ENCODE measurements around the gene NCAPH2. TPM values are rescaled to one million over a fixed set of nuclear protein-coding genes. Genes with fewer than 3 reads are reported as not detected.

The NCAPH2 gene
- total and polyA plus RNA-seq, 4 experiments from 2014 or later = 36.4 to 81.8 (median 59.0) TPM

DNA sequence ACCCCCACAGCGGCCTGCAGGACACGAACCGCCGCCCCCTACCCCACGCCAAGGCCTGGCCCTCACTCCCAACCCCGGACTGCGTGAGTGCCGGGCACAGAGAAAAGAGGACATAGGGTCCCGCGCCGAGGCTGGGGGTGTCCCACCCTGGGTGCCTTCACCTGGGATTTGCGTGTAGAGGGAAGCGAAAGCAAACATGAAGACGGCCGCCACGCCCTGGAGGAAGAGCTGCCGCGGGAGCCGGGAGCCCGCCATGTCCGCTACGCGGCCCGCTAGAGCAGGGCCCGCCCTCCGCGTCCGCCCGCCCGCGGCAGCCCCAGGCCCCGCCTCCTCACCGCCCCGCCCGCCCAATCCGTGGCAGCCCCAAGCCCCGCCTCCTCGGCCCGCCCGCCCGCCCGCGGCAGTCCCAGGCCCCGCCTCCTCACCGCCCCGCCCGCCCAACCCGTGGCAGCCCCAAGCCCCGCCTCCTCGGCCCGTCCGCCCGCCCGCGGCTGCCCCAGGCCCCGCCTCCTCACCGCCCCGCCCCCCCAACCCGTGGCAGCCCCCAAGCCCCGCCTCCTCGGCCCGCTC, 518 bp upstream of the NCAPH2 start, which contains the start of gene LMF2:
Gene LMF2 (minus strand): TSS at position 282 of the 570 bp plus-strand sequence. CDS start 27 bp downstream, at position 255.
- peak within 1 kb of the TSS; percentile 92 to 98 (median 94) for H3K4me3 Mint-ChIP-seq
- peak within 1 kb of the TSS; percentile 84 to 98 for H3K4me3 ChIP-seq (ENCODE audit: low read length in 2 of 2)
- intact Hi-C loops (cut with micrococcal nuclease) = loop anchor here (1.0 to 5.0 kb wide), 3 partner anchors 32 to 165 kb away; partner anchors contain the start of genes KLHDC7B, PPP6R2 and SBF1

GRCh38 chr22:50508897-50509296, 873 bp downstream of the NCAPH2 start:
- H3K4me3 ChIP-seq (ENCODE audit: low read length in 2 of 2) = peak overlapping the region in 1 of 2 donors; percentile 81
- H3K27me3 Mint-ChIP-seq = no peaks in the 10 kb centered on the region
- H3K27ac ChIP-seq (ENCODE audit: low read depth, low read length) = peak overlapping the region; percentile 72
- peaks cover 28% of the 10 kb centered on the region for H3K4me1 ChIP-seq (ENCODE audit: insufficient read depth, low read length)
- no peak for DNase-seq
- H3K4me3 Mint-ChIP-seq = peak overlapping the region; percentile 87 to 96 (median 94)
- H3K4me1 Mint-ChIP-seq = peaks cover 10 to 26% (median 19%) of the 10 kb centered on the region in 4 donors
- H3K27ac Mint-ChIP-seq = peak overlapping the region; percentile 90 to 99 (median 96)
- intact Hi-C loops (cut with micrococcal nuclease) = loop anchor here (1.0 to 5.0 kb wide), 6 partner anchors 16 to 120 kb away; partner anchors contain the start of genes ARSA, CHKB, KLHDC7B and SCO2
- peaks cover 16% of the 10 kb centered on the region for H3K36me3 ChIP-seq (ENCODE audit: insufficient read depth, low read length)
- no peaks in the 10 kb centered on the region for H3K27me3 ChIP-seq (ENCODE audit: insufficient read depth, low read length)
- ChIA-PET CTCF (ENCODE audit: partially characterized antibody) (interaction anchor here (0.7 to 6.8 kb wide), 4 partner anchors 11 to 167 kb away, joined by 3 to 76 read pairs (median 8); partner anchors contain the start of gene SCO2), POLR2A (ENCODE audit: partially characterized antibody) (interaction anchor here (1.0 to 7.6 kb wide), 17 partner anchors 9 to 546 kb away, joined by 3 to 242 read pairs (median 10); partner anchors contain the start of genes CHKB, KLHDC7B, SBF1 and SCO2)
- no peaks in the 10 kb centered on the region for H3K9me3 Mint-ChIP-seq
- H3K36me3 Mint-ChIP-seq = peaks cover 0 to 21% of the 10 kb centered on the region in 2 donors
- no peaks in the 10 kb centered on the region for H3K9me3 ChIP-seq (ENCODE audit: control insufficient read depth in 1 of 2, low read length in 2 of 2)

More for the DNA sequence above, 518 bp upstream of the NCAPH2 start, which contains the start of gene LMF2:
- peaks cover 28% of the 10 kb centered on the region for H3K4me1 ChIP-seq (ENCODE audit: insufficient read depth, low read length)
- CTCF ChIA-PET (ENCODE audit: partially characterized antibody) = interaction anchor here (0.7 to 6.8 kb wide), 8 partner anchors 10 to 235 kb away, joined by 3 to 76 read pairs (median 4); partner anchors contain the start of genes SCO2 and SYCE3
- H3K9me3 ChIP-seq (ENCODE audit: control insufficient read depth in 1 of 2, low read length in 2 of 2) = no peaks in the 10 kb centered on the region
- H3K36me3 Mint-ChIP-seq = peaks cover 0 to 21% of the 10 kb centered on the region in 2 donors
- H3K27me3 ChIP-seq (ENCODE audit: insufficient read depth, low read length) = no peaks in the 10 kb centered on the region
- H3K27ac ChIP-seq (ENCODE audit: low read depth, low read length) = peak within 1 kb of the TSS; percentile 98
- H3K27ac Mint-ChIP-seq = peak within 1 kb of the TSS; percentile 90 to 99 (median 98)
- H3K4me1 Mint-ChIP-seq = peaks cover 10 to 26% (median 19%) of the 10 kb centered on the region in 4 donors
- no peaks in the 10 kb centered on the region for H3K9me3 Mint-ChIP-seq
- POLR2A ChIA-PET (ENCODE audit: partially characterized antibody) = interaction anchor here (0.6 to 7.6 kb wide), 26 partner anchors 9 to 317 kb away, joined by 3 to 242 read pairs (median 5); partner anchors contain the start of genes ADM2, ARSA, CHKB and HDAC10
- DNase-seq = peak; percentile 86 to 93 (median 91)
- peaks cover 21% of the 10 kb centered on the region for H3K36me3 ChIP-seq (ENCODE audit: insufficient read depth, low read length)
- H3K27me3 Mint-ChIP-seq = no peaks in the 10 kb centered on the region

GRCh38 chr22:50513175-50513574, 5.2 kb downstream of the NCAPH2 start:
- Mint-ChIP-seq H3K27ac (peak overlapping the region in 1 of 7 donors; percentile 22), H3K36me3 (peaks cover 5 to 33% of the 10 kb centered on the region in 2 donors), H3K27me3 (no peaks in the 10 kb centered on the region), H3K9me3 (no peaks in the 10 kb centered on the region), H3K4me1 (peaks cover 15 to 23% (median 21%) of the 10 kb centered on the region in 4 donors), H3K4me3 (no peak overlapping the region)
- intact Hi-C loops (cut with micrococcal nuclease) = no loop called here
- Histone ChIP-seq H3K36me3 (ENCODE audit: insufficient read depth, low read length) (peaks cover 15% of the 10 kb centered on the region), H3K27me3 (ENCODE audit: insufficient read depth, low read length) (no peaks in the 10 kb centered on the region), H3K27ac (ENCODE audit: low read depth, low read length) (no peak overlapping the region), H3K9me3 (ENCODE audit: control insufficient read depth in 1 of 2, low read length in 2 of 2) (no peaks in the 10 kb centered on the region), H3K4me1 (ENCODE audit: insufficient read depth, low read length) (peaks cover 13% of the 10 kb centered on the region), H3K4me3 (ENCODE audit: low read length in 2 of 2) (no peak overlapping the region)
- CTCF ChIA-PET (ENCODE audit: partially characterized antibody) = interaction anchor here (1.5 to 2.8 kb wide), 2 partner anchors 12 to 108 kb away, joined by 3 to 15 read pairs; partner anchors contain the start of gene SCO2
- no peak for DNase-seq
- POLR2A ChIA-PET (ENCODE audit: partially characterized antibody) = interaction anchor here (1.9 to 7.6 kb wide), 2 partner anchors 12 to 14 kb away, joined by 12 to 242 read pairs; partner anchors contain the start of genes SCO2 and TYMP

DNA sequence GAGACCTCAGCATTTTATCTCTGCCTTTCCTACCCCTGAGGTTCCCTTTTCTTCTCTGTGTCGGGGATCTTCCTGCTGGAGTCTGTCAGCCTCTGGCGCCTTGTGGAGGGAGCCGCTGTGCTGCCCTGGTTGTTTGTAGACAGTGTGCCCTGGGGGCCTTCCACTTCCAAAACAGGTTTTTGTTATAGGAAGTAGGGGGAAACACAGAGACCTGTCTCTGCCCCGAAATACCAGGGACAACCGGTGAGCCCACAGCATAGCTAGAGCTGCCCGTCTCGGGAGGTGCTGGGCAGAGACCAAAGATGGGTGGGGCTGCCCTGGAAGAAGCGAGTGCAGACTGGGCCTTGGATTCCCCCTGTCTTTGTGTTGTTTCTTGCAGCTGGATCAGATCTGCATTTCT, 8.0 kb downstream of the NCAPH2 start:
- H3K4me3 Mint-ChIP-seq = no peak overlapping the region
- H3K36me3 Mint-ChIP-seq = peaks cover 10 to 34% of the 10 kb centered on the region in 2 donors
- peaks cover 4 to 11% (median 7%) of the 10 kb centered on the region in 4 donors for H3K4me1 Mint-ChIP-seq
- H3K36me3 ChIP-seq (ENCODE audit: insufficient read depth, low read length) = peaks cover 27% of the 10 kb centered on the region
- DNase-seq = no peak
- POLR2A ChIA-PET (ENCODE audit: partially characterized antibody) = interaction anchor here (1.1 kb wide), 1 partner anchor 10 kb away, joined by 6 read pairs; the partner anchor contains the start of gene SCO2
- H3K4me3 ChIP-seq (ENCODE audit: low read length in 2 of 2) = no peak overlapping the region
- no peaks in the 10 kb centered on the region for H3K4me1 ChIP-seq (ENCODE audit: insufficient read depth, low read length)
- H3K27me3 ChIP-seq (ENCODE audit: insufficient read depth, low read length) = no peaks in the 10 kb centered on the region
- H3K27ac ChIP-seq (ENCODE audit: low read depth, low read length) = no peak overlapping the region
- H3K27ac Mint-ChIP-seq = no peak overlapping the region
- H3K9me3 Mint-ChIP-seq = no peaks in the 10 kb centered on the region
- CTCF ChIA-PET (ENCODE audit: partially characterized antibody) = interaction anchor here (2.8 kb wide), 1 partner anchor 9 kb away, joined by 15 read pairs; the partner anchor contains the start of gene SCO2
- H3K27me3 Mint-ChIP-seq = no peaks in the 10 kb centered on the region
- intact Hi-C loops (cut with micrococcal nuclease) = no loop called here
- no peaks in the 10 kb centered on the region for H3K9me3 ChIP-seq (ENCODE audit: control insufficient read depth in 1 of 2, low read length in 2 of 2)

GRCh38 chr22:50516891-50517290, 8.9 kb downstream of the NCAPH2 start:
- Mint-ChIP-seq H3K27me3 (no peaks in the 10 kb centered on the region), H3K36me3 (peaks cover 12 to 34% of the 10 kb centered on the region in 2 donors), H3K9me3 (no peaks in the 10 kb centered on the region), H3K27ac (peak overlapping the region in 1 of 7 donors; percentile 24), H3K4me1 (peaks cover 4 to 11% (median 7%) of the 10 kb centered on the region in 4 donors), H3K4me3 (no peak overlapping the region)
- Histone ChIP-seq H3K27me3 (ENCODE audit: insufficient read depth, low read length) (no peaks in the 10 kb centered on the region), H3K9me3 (ENCODE audit: control insufficient read depth in 1 of 2, low read length in 2 of 2) (no peaks in the 10 kb centered on the region), H3K27ac (ENCODE audit: low read depth, low read length) (no peak overlapping the region), H3K36me3 (ENCODE audit: insufficient read depth, low read length) (peaks cover 35% of the 10 kb centered on the region), H3K4me3 (ENCODE audit: low read length in 2 of 2) (no peak overlapping the region), H3K4me1 (ENCODE audit: insufficient read depth, low read length) (no peaks in the 10 kb centered on the region)
- ChIA-PET CTCF (ENCODE audit: partially characterized antibody) (interaction anchor here (1.1 kb wide), 1 partner anchor 9 kb away, joined by 3 read pairs; no protein-coding TSS in a partner anchor), POLR2A (ENCODE audit: partially characterized antibody) (interaction anchor here (1.3 kb wide), 1 partner anchor 23 kb away, joined by 4 read pairs; no protein-coding TSS in a partner anchor)
- intact Hi-C loops (cut with micrococcal nuclease) = no loop called here
- no peak for DNase-seq

GRCh38 chr22:50517495-50518260, 9.7 kb downstream of the NCAPH2 start:
- H3K36me3 Mint-ChIP-seq = peaks cover 12 to 34% of the 10 kb centered on the region in 2 donors
- POLR2A ChIA-PET (ENCODE audit: partially characterized antibody) = interaction anchor here (0.8 to 1.3 kb wide), 3 partner anchors 10 to 30 kb away, joined by 3 to 4 read pairs (median 4); partner anchors contain the start of genes LMF2 and NCAPH2
- Histone ChIP-seq H3K27me3 (ENCODE audit: insufficient read depth, low read length) (no peaks in the 10 kb centered on the region), H3K36me3 (ENCODE audit: insufficient read depth, low read length) (peaks cover 42% of the 10 kb centered on the region), H3K9me3 (ENCODE audit: control insufficient read depth in 1 of 2, low read length in 2 of 2) (no peaks in the 10 kb centered on the region), H3K4me1 (ENCODE audit: insufficient read depth, low read length) (no peaks in the 10 kb centered on the region), H3K27ac (ENCODE audit: low read depth, low read length) (no peak overlapping the region), H3K4me3 (ENCODE audit: low read length in 2 of 2) (no peak overlapping the region)
- H3K4me3 Mint-ChIP-seq = no peak overlapping the region
- CTCF ChIA-PET (ENCODE audit: partially characterized antibody) = interaction anchor here (1.1 kb wide), 1 partner anchor 8 kb away, joined by 3 read pairs; no protein-coding TSS in a partner anchor
- no peaks in the 10 kb centered on the region for H3K9me3 Mint-ChIP-seq
- H3K27me3 Mint-ChIP-seq = no peaks in the 10 kb centered on the region
- intact Hi-C loops (cut with micrococcal nuclease) = no loop called here
- peaks cover 4 to 9% (median 7%) of the 10 kb centered on the region in 4 donors for H3K4me1 Mint-ChIP-seq
- peak overlapping the region in 1 of 7 donors; percentile 2 for H3K27ac Mint-ChIP-seq
- DNase-seq = no peak
